Naive B cell (primary cell): ENCODE results near the gene LCT. TPM values are rescaled to one million over a fixed set of nuclear protein-coding genes. Genes with fewer than 3 reads are reported as not detected.

Experiments
- ATAC-seq, 2 donors: fragments of 150-1000 bp; cut with Tn5 transposase; 2 replicates each; pipeline ENCODE4 v1.10.0; 2021; ENCODE audit warnings: low read depth in 2 of 2, mild to moderate bottlenecking in 2 of 2, moderate library complexity in 2 of 2
- DNase-seq: peaks from one replicate; pipeline ENCODE4 v3.0.0; 2022
- H3K27ac Mint-ChIP-seq, 6 donors: one replicate each; pipeline ENCODE4 v1.8.0; 2020 to 2022; ENCODE audit warnings: mild to moderate bottlenecking in 6 of 6, mixed read lengths in 6 of 6, moderate library complexity in 5 of 6, inconsistent platforms in 2 of 6
- H3K27me3 Mint-ChIP-seq, 3 donors: one replicate each; pipeline ENCODE4 v1.8.0; 2021 to 2022; ENCODE audit warnings: mixed read lengths in 3 of 3, mild to moderate bottlenecking in 1 of 3
- H3K36me3 Mint-ChIP-seq, 2 donors: one replicate each; pipeline ENCODE4 v1.8.0; 2020 to 2022; ENCODE audit warnings: mixed read lengths in 2 of 2, inconsistent platforms in 1 of 2, mild to moderate bottlenecking in 1 of 2
- H3K4me1 Mint-ChIP-seq, 3 donors: one replicate each; pipeline ENCODE4 v1.8.0; 2020 to 2022; ENCODE audit warnings: mixed read lengths in 3 of 3, inconsistent platforms in 1 of 3, mild to moderate bottlenecking in 1 of 3, moderate library complexity in 1 of 3
- H3K4me3 Mint-ChIP-seq, 8 donors: one replicate each; pipeline ENCODE4 v1.8.0; 2020 to 2022; ENCODE audit warnings: mild to moderate bottlenecking in 8 of 8, mixed read lengths in 8 of 8, moderate library complexity in 8 of 8, inconsistent platforms in 2 of 8
- H3K9me3 Mint-ChIP-seq, 7 donors: one replicate each; pipeline ENCODE4 v1.8.0; 2020 to 2022; ENCODE audit warnings: mixed read lengths in 7 of 7, mild to moderate bottlenecking in 5 of 7, inconsistent platforms in 2 of 7, moderate library complexity in 1 of 7
- polyA plus RNA-seq, 6 donors: library from polyadenylated mRNA; unstranded; fragments of 300-500 nt; fragmentation: Illumina TruSeq; gene quantifications; one replicate each; pipeline ENCODE4 v1.2.3, GENCODE V29; 2021; ENCODE audit warnings: low read depth in 6 of 6

Gene LCT
- polyA plus RNA-seq, 6 donors from 2014 or later: not detected

- no peak for ATAC-seq
- Mint-ChIP-seq H3K27ac (no peak overlapping the region), H3K9me3 (no peaks in the 10 kb centered on the region), H3K36me3 (peaks cover 9 to 27% of the 10 kb centered on the region in 2 donors), H3K4me1 (no peaks in the 10 kb centered on the region), H3K4me3 (no peak overlapping the region), H3K27me3 (no peaks in the 10 kb centered on the region)
- no peak for DNase-seq
Measured at GRCh38 chr2:135849087-135849486, 12.1 kb upstream of the LCT start.

DNA sequence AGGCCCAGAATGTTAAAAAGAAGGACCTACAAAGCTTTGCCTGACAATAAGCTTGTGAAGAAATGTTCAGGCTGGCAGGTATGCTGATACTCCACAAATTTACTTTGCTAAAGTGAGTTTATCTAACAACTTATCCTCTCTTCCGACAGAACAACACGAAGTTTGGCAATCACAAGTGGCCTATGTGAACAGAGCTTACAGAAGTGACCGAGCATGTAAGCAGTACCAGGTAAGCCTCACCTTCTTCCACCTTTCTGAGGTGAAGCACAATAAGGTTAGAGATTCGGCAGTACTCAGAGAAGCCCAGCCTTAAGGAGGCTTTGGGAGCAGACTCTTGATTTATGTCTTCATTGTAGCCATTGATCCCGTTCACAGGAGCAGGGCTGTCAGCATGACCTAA lies 9.0 kb upstream of the LCT start:
- ATAC-seq: no peak
- peaks cover 9 to 32% of the 10 kb centered on the region in 2 donors for H3K36me3 Mint-ChIP-seq
- no peaks in the 10 kb centered on the region for H3K9me3 Mint-ChIP-seq
- DNase-seq: no peak
- H3K27ac Mint-ChIP-seq: no peak overlapping the region
- no peak overlapping the region for H3K4me3 Mint-ChIP-seq
- no peaks in the 10 kb centered on the region for H3K27me3 Mint-ChIP-seq
- H3K4me1 Mint-ChIP-seq: no peaks in the 10 kb centered on the region

DNA sequence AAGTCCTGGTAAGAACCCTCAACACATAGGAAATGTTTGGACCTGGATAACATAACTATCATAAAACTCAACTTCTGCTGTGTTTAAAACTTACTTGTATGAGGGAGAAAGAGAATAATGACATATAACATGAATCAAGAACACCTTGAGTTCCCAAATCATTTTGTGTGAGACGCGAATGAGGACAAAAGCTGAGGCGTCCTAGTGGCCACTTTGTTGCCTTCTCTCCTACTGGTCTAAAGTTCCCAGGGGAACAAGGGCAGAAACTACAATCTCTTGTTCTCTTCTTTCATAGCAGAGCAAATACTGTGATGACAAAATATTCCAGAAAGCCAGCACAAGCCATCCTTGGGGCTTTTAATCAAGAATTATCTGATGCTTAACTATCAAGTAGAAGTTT lies 8.3 kb upstream of the LCT start:
- no peak overlapping the region for H3K4me3 Mint-ChIP-seq
- peak overlapping the region in 1 of 6 donors; percentile 39 for H3K27ac Mint-ChIP-seq
- H3K36me3 Mint-ChIP-seq: peaks cover 9 to 31% of the 10 kb centered on the region in 2 donors

GRCh38 chr2:135844301-135844895 lies 7.4 kb upstream of the LCT start:
- peaks cover 9 to 31% of the 10 kb centered on the region in 2 donors for H3K36me3 Mint-ChIP-seq
- H3K27me3 Mint-ChIP-seq: no peaks in the 10 kb centered on the region
- no peak overlapping the region for H3K4me3 Mint-ChIP-seq
- H3K9me3 Mint-ChIP-seq: no peaks in the 10 kb centered on the region
- no peak for ATAC-seq
- H3K4me1 Mint-ChIP-seq: no peaks in the 10 kb centered on the region
- DNase-seq: no peak
- no peak overlapping the region for H3K27ac Mint-ChIP-seq

More for the DNA sequence above, 8.3 kb upstream of the LCT start:
- no peak for DNase-seq
- H3K4me1 Mint-ChIP-seq: no peaks in the 10 kb centered on the region
- ATAC-seq: no peak
- no peaks in the 10 kb centered on the region for H3K9me3 Mint-ChIP-seq
- no peaks in the 10 kb centered on the region for H3K27me3 Mint-ChIP-seq

DNA sequence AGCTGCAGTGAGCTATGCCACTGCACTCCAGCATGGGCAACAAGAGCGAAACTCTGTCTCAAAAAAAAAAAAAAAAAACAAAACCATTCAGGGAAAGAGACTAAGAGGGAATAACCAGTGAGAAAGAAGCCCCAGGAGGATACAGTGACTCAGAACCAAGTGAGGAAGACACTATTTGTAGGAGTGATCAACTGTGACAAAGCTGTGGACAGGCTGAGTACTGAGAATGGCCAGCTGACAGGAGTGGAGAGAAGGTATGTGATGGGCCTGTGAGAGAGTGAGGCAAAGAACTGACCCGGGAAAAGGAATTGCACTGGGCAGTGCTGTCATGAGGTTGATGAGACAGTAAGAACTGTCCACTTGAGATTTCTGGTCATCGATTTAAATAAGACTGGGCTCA lies 6.7 kb upstream of the LCT start:
- Mint-ChIP-seq H3K27me3 (no peaks in the 10 kb centered on the region), H3K9me3 (no peaks in the 10 kb centered on the region), H3K27ac (no peak overlapping the region), H3K4me3 (no peak overlapping the region), H3K36me3 (peaks cover 9 to 25% of the 10 kb centered on the region in 2 donors), H3K4me1 (no peaks in the 10 kb centered on the region)
- DNase-seq (no peak), ATAC-seq (no peak)

- no peaks in the 10 kb centered on the region for H3K9me3 Mint-ChIP-seq
- no peaks in the 10 kb centered on the region for H3K27me3 Mint-ChIP-seq
- H3K36me3 Mint-ChIP-seq: peaks cover 0 to 19% of the 10 kb centered on the region in 2 donors
- no peaks in the 10 kb centered on the region for H3K4me1 Mint-ChIP-seq
- H3K27ac Mint-ChIP-seq: peak overlapping the region in 2 of 6 donors; percentile 11 to 66
- DNase-seq (no peak), ATAC-seq (no peak)
- H3K4me3 Mint-ChIP-seq: no peak overlapping the region
Measured at GRCh38 chr2:135840601-135841000, 3.6 kb upstream of the LCT start.

GRCh38 chr2:135839713-135840112 lies 2.7 kb upstream of the LCT start:
- Mint-ChIP-seq H3K27me3 (no peaks in the 10 kb centered on the region), H3K4me3 (no peak overlapping the region), H3K27ac (peak overlapping the region in 1 of 6 donors; percentile 11), H3K9me3 (no peaks in the 10 kb centered on the region), H3K4me1 (no peaks in the 10 kb centered on the region), H3K36me3 (peaks cover 0 to 18% of the 10 kb centered on the region in 2 donors)
- DNase-seq (no peak), ATAC-seq (no peak)

GRCh38 chr2:135838502-135838901 lies 1.5 kb upstream of the LCT start:
- DNase-seq (no peak), ATAC-seq (no peak)
- H3K36me3 Mint-ChIP-seq: peaks cover 0 to 6% of the 10 kb centered on the region in 2 donors
- H3K4me1 Mint-ChIP-seq: no peaks in the 10 kb centered on the region
- no peaks in the 10 kb centered on the region for H3K27me3 Mint-ChIP-seq
- no peak overlapping the region for H3K27ac Mint-ChIP-seq
- no peak overlapping the region for H3K4me3 Mint-ChIP-seq
- no peaks in the 10 kb centered on the region for H3K9me3 Mint-ChIP-seq

DNA sequence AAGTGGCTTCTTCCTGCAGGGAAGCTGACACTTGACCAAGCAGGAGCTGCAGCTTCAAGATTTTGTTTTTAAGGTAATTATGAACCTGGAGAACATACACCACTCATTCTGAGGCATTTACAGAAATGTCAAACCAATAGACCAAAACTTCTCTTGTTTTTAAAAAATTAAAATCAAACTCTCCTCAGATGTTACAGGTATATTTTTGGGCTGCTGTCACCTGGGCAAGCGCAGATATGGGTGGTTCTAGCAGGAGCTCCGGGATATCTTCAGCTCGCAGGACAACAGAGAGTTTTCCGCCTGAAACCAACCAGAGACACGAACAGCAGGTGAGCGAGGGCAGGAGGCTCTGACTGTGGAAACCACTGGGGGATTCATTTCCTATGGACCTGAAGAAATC lies 4.1 kb downstream of the LCT start:
- no peak overlapping the region for H3K4me3 Mint-ChIP-seq
- no peaks in the 10 kb centered on the region for H3K4me1 Mint-ChIP-seq
- no peaks in the 10 kb centered on the region for H3K9me3 Mint-ChIP-seq
- H3K27ac Mint-ChIP-seq: peak overlapping the region in 1 of 6 donors; percentile 54
- no peak for ATAC-seq
- no peaks in the 10 kb centered on the region for H3K36me3 Mint-ChIP-seq
- no peaks in the 10 kb centered on the region for H3K27me3 Mint-ChIP-seq
- no peak for DNase-seq

GRCh38 chr2:135831180-135831812 lies 5.7 kb downstream of the LCT start:
- H3K4me1 Mint-ChIP-seq: no peaks in the 10 kb centered on the region
- H3K27me3 Mint-ChIP-seq: no peaks in the 10 kb centered on the region
- H3K36me3 Mint-ChIP-seq: no peaks in the 10 kb centered on the region
- no peak overlapping the region for H3K4me3 Mint-ChIP-seq
- no peak overlapping the region for H3K27ac Mint-ChIP-seq
- H3K9me3 Mint-ChIP-seq: no peaks in the 10 kb centered on the region
- DNase-seq: no peak
- ATAC-seq: no peak

DNA sequence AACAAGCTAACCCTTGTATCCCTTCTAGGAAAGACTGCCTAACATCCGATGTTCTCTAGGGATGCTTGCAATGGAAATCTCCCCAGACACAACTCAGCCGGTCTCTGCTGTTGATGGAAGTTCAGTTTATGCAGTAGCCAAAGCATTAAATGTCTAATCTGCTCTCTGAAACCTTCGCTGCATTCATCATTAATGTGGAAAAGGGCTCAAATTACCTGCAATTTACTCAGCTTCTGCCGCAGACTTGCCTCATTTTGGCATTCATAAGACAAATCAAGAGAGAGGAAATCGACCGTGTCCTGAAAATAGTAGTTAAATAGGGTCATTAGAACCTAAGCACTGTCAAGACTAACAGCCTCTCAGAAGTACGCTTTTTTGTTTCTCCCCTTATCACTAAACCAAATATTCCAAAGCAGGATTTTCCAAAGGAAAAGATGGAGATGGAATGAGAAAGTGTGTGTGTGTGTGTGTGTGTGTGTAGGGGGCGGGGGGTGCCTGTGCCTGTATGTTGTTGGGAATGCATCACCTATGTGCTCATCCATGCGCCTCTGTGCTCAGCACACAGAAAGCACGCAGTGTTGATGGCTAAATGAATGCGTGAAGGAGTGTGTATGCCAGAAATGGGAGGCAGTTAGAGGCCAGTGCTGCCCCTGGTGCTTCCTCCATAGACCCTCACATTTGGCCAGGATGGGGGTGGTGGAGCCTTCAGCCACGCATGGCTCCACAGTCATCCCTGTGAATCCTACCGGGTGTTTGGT lies 7.4 kb downstream of the LCT start:
- H3K9me3 Mint-ChIP-seq: no peaks in the 10 kb centered on the region
- no peaks in the 10 kb centered on the region for H3K36me3 Mint-ChIP-seq
- ATAC-seq (no peak), DNase-seq (no peak)
- no peaks in the 10 kb centered on the region for H3K4me1 Mint-ChIP-seq
- no peak overlapping the region for H3K4me3 Mint-ChIP-seq
- H3K27ac Mint-ChIP-seq: no peak overlapping the region
- no peaks in the 10 kb centered on the region for H3K27me3 Mint-ChIP-seq

- H3K4me3 Mint-ChIP-seq: no peak overlapping the region
- H3K36me3 Mint-ChIP-seq: peaks cover 8 to 12% of the 10 kb centered on the region in 2 donors
- DNase-seq (no peak), ATAC-seq (no peak)
- H3K4me1 Mint-ChIP-seq: no peaks in the 10 kb centered on the region
- H3K27ac Mint-ChIP-seq: peak overlapping the region in 1 of 6 donors; percentile 67
- H3K27me3 Mint-ChIP-seq: no peaks in the 10 kb centered on the region
- H3K9me3 Mint-ChIP-seq: peaks cover 8 to 22% (median 12%) of the 10 kb centered on the region in 7 donors
Measured at GRCh38 chr2:135826544-135826943, 10.4 kb downstream of the LCT start.

DNA sequence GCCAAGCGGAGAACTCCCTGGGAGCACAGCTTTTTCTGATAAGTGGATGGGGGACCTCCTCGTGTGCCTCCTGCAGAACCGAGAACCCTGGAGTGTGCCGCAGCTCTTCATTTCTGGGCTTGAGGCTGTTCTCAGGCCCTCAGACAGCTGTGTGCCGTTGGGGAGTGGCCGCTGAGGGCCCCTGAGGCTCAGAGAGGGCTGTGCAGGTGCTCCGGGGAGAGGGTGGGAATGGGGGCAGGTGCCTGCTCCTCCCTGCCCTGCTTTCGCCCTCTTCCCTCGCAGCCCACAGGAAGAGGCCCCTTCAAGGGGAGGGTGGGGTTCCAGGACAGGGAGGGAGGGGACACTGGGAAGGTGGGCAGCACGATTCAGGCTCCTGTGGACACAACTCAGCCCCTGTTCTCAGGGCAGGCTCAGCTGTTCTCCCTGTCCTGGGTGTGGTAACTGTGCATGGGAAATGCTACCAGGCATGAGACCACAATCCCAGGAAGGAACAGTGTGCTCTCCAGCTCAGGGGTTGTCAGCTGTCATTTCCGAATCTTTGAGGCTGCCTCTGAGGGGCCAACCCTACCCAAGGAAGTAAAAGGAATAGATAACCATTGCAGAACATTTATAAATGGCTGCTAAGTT lies 11.3 kb downstream of the LCT start:
- Mint-ChIP-seq H3K9me3 (peaks cover 8 to 23% (median 12%) of the 10 kb centered on the region in 7 donors), H3K27me3 (no peaks in the 10 kb centered on the region), H3K27ac (no peak overlapping the region), H3K4me3 (no peak overlapping the region), H3K4me1 (no peaks in the 10 kb centered on the region), H3K36me3 (peaks cover 8 to 12% of the 10 kb centered on the region in 2 donors)
- no peak for DNase-seq
- ATAC-seq: no peak

- H3K9me3 Mint-ChIP-seq: peaks cover 8 to 23% (median 12%) of the 10 kb centered on the region in 7 donors
- H3K4me3 Mint-ChIP-seq: no peak overlapping the region
- ATAC-seq: no peak
- peaks cover 8 to 12% of the 10 kb centered on the region in 2 donors for H3K36me3 Mint-ChIP-seq
- no peak for DNase-seq
- H3K27ac Mint-ChIP-seq: no peak overlapping the region
- H3K27me3 Mint-ChIP-seq: no peaks in the 10 kb centered on the region
- H3K4me1 Mint-ChIP-seq: no peaks in the 10 kb centered on the region
Measured at GRCh38 chr2:135825131-135825530, 11.9 kb downstream of the LCT start.
